ENCODE data around the gene S100A3.

- TF ChIP-seq, protein P1, sequence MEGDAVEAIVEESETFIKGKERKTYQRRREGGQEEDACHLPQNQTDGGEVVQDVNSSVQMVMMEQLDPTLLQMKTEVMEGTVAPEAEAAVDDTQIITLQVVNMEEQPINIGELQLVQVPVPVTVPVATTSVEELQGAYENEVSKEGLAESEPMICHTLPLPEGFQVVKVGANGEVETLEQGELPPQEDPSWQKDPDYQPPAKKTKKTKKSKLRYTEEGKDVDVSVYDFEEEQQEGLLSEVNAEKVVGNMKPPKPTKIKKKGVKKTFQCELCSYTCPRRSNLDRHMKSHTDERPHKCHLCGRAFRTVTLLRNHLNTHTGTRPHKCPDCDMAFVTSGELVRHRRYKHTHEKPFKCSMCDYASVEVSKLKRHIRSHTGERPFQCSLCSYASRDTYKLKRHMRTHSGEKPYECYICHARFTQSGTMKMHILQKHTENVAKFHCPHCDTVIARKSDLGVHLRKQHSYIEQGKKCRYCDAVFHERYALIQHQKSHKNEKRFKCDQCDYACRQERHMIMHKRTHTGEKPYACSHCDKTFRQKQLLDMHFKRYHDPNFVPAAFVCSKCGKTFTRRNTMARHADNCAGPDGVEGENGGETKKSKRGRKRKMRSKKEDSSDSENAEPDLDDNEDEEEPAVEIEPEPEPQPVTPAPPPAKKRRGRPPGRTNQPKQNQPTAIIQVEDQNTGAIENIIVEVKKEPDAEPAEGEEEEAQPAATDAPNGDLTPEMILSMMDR (IDR thresholded peaks at IDR 0.05; ENCODE audit: insufficient read depth, low read length, poor library complexity, severe bottlenecking) = no peak
- TF ChIP-seq EZH2phosphoT487 (conservative IDR thresholded peaks at IDR 0.05; ENCODE audit: low read length) = no peak
These were observed 18.7 kb upstream of the S100A3 start for GRCh38 chr1:153567621-153568366.

Data from SU-DHL-6 (cell line).